Heart left ventricle (tissue), 16 donors: ENCODE data around the gene ETS2. TPM values are rescaled to one million over a fixed set of nuclear protein-coding genes. Genes with fewer than 3 reads are reported as not detected.

Experiments
- ATAC-seq, 4 donors: fragments of 200-7000 bp; cut with Tn5 transposase; one replicate each; pipeline ENCODE4 v1.9.1; 2020 to 2022; ENCODE audit warnings: moderate library complexity in 4 of 4, mild to moderate bottlenecking in 3 of 4, moderate number of reproducible peaks in 1 of 4
- DNase-seq, 5 donors: peaks; one replicate each; pipeline ENCODE4 v3.0.0-alpha.2; 2020
- H3K27ac ChIP-seq, 12 donors: fragments of 200-600 bp; sonication (generic) in 4 of 12; one replicate each; pipeline versions ENCODE4 v1.5.0 to v1.8.0; 2016 to 2022; ENCODE audit warnings: mild to moderate bottlenecking in 2 of 12
- H3K27me3 ChIP-seq, 9 donors: fragments of 200-600 bp; sonication (generic) in 2 of 9; one replicate each; pipeline versions ENCODE4 v1.5.1 to v1.8.0; 2016 to 2022; ENCODE audit warnings: mild to moderate bottlenecking in 3 of 9
- H3K36me3 ChIP-seq, 9 donors: fragments of 200-600 bp; sonication (generic) in 2 of 9; one replicate each; pipeline versions ENCODE4 v1.5.0 to v1.8.0; 2018 to 2022; ENCODE audit warnings: mild to moderate bottlenecking in 2 of 9
- H3K4me1 ChIP-seq, 12 donors: fragments of 200-600 bp; sonication (generic) in 4 of 12; one replicate each; pipeline versions ENCODE4 v1.5.0 to v1.8.0; 2016 to 2022; ENCODE audit warnings: mild to moderate bottlenecking in 3 of 12
- H3K4me3 ChIP-seq, 12 donors: fragments of 200-600 bp; sonication (generic) in 4 of 12; one replicate each; pipeline versions ENCODE4 v1.5.0 to v1.8.0; 2017 to 2022; ENCODE audit warnings: mild to moderate bottlenecking in 9 of 12, moderate library complexity in 4 of 12
- H3K9me3 ChIP-seq, 12 donors: fragments of 200-600 bp; sonication (generic) in 4 of 12; one replicate each; pipeline versions ENCODE4 v1.5.0 to v1.8.0; 2016 to 2022; ENCODE audit warnings: mild to moderate bottlenecking in 1 of 12
- CTCF ChIP-seq, 12 donors: fragments of 200-600 bp; sonication (generic) in 4 of 12; IDR thresholded peaks; one replicate each; pipeline versions ENCODE4 v1.5.0 to v1.8.0; 2018 to 2022; ENCODE audit warnings: antibody characterized with exemption in 12 of 12, mild to moderate bottlenecking in 5 of 12
- POLR2A ChIP-seq, 2 donors: fragments of 450-650 bp; IDR thresholded peaks; one replicate each; pipeline ENCODE4 v1.6.1; 2017; ENCODE audit warnings: antibody characterized with exemption in 2 of 2, mild to moderate bottlenecking in 2 of 2, moderate library complexity in 2 of 2
- WGBS, 4 donors: extraction: QIAGEN DNeasy Blood & Tissue Kit in 2 of 4; methylation state at CpG; one replicate each; pipeline versions ENCODE4 v1.1.5 to v1.1.7; 2013 to 2018; 5-methylcytosine and 5-hydroxymethylcytosine counted together
- intact Hi-C, 10 donors: fragments of 100-400 bp; cut with DNase I; formaldehyde crosslinking; loops; one replicate each; pipeline versions ENCODE4 v1.11.1 to v1.14.2; 2022
- polyA plus RNA-seq, 2 donors: library from polyadenylated mRNA; stranded (reverse); fragments of 200-250 nt; gene quantifications; one replicate each; pipeline ENCODE4 v1.2.3, GENCODE V29; 2013
- total RNA-seq, 9 donors: library from RNA; depleted of rRNA in 2 of 9; stranded (reverse); fragments of >200 nt in 2 of 9; fragmentation: NEBNext Ultra II Directional in 3 of 9; extraction: Animal tissue kit (Norgen Biotek cat#: 25700) in 3 of 9; gene quantifications; one replicate each; pipeline versions ENCODE4 v1.1.0 to v1.2.4, GENCODE V29; 2016 to 2023
- donor health status: ischemic (EF 13 %, LVEDD 7.1; RV severe dilation, severe dysfunction).
- donor health status: healthy with polysubstance abuse.
- donor health status: DM: no; HTN: yes; CAD: no.
- donor health status: DM: no; HTN: no; CAD: no.
- donor health status: ischemic (EF 25% LVEDD 6.9; RV normal size, moderate dysfunction).
- donor health status: ischemic (EF 25% LVEDD 5.7; RV mildly dilated, moderate dysfunction).
- donor health status: healthy.
- donor health status: DM: yes; HTN: yes; CAD: no.
- donor health status: ischemic (EF 35%, LVEDD 5.7; RV mildly dilated, moderate dysfunction).
- donor health status: nonischemic (EF 11% LVEDD 7.7; RV severe dilation, severe dysfunction).
- donor health status: DM: yes; HTN: yes; CAD: no.
- donor health status: PGD.
- donor health status: ischemic (EF 29% LVEDD 5.4; RV normal size, mild dysfunction).
- donor health status: nonischemic (EF 23%, LVEDD 6.1; RV moderate dilation, normal function).

The ETS2 gene
- total and polyA plus RNA-seq, 11 donors: 19.0 to 92.7 (median 41.0) TPM

GRCh38 chr21:38804789-38805327 lies 871 bp upstream of the ETS2 start:
- 12 to 19% (median 16%) methylated on average over 21 to 26 of the region's 26 CpGs for WGBS, 4 donors

GRCh38 chr21:38806153-38806941 lies 618 bp downstream of the ETS2 start:
- peaks cover 0 to 48% (median 18%) of the 10 kb centered on the region in 12 donors for H3K4me1 ChIP-seq
- H3K27me3 ChIP-seq: no peaks in the 10 kb centered on the region
- peak overlapping the region; percentile 87 to 99 (median 98) for H3K27ac ChIP-seq
- TF ChIP-seq CTCF (IDR thresholded peaks at IDR 0.05) (peak in 4 of 12 donors; percentile 8 to 17 (median 12)), POLR2A (IDR thresholded peaks at IDR 0.05) (no peak)
- WGBS, 4 donors: 1 to 2% (median 1%) methylated on average over 36 to 72 of the region's 72 CpGs
- DNase-seq (peak; percentile 44 to 78 (median 54)), ATAC-seq (peak in 2 of 4 donors; percentile 7 to 8)
- intact Hi-C loops: loop anchor here (5.0 to 10.0 kb wide), 17 partner anchors 72 to 321 kb away; no protein-coding TSS in a partner anchor
- H3K9me3 ChIP-seq: no peaks in the 10 kb centered on the region
- H3K36me3 ChIP-seq: peaks cover 0 to 25% (median 18%) of the 10 kb centered on the region in 9 donors
- H3K4me3 ChIP-seq: peak overlapping the region; percentile 67 to 99 (median 94)

More at GRCh38 chr21:38804789-38805327, 871 bp upstream of the ETS2 start:
- peak; percentile 81 to 89 (median 84) for DNase-seq
- peak overlapping the region; percentile 87 to 99 (median 98) for H3K27ac ChIP-seq
- peak; percentile 62 to 79 (median 73) for ATAC-seq
- H3K36me3 ChIP-seq: peaks cover 0 to 11% (median 4%) of the 10 kb centered on the region in 9 donors
- H3K4me1 ChIP-seq: peaks cover 0 to 35% (median 12%) of the 10 kb centered on the region in 12 donors
- H3K9me3 ChIP-seq: no peaks in the 10 kb centered on the region
- peak overlapping the region; percentile 67 to 99 (median 94) for H3K4me3 ChIP-seq
- intact Hi-C loops: loop anchor here (1.0 to 10.0 kb wide), 28 partner anchors 43 to 337 kb away; no protein-coding TSS in a partner anchor
- TF ChIP-seq CTCF (IDR thresholded peaks at IDR 0.05): peak; percentile 44 to 78 (median 62)
- TF ChIP-seq POLR2A (IDR thresholded peaks at IDR 0.05): no peak
- H3K27me3 ChIP-seq: no peaks in the 10 kb centered on the region

GRCh38 chr21:38806942-38807284 lies 1.2 kb downstream of the ETS2 start:
- peak overlapping the region; percentile 67 to 99 (median 94) for H3K4me3 ChIP-seq
- peak overlapping the region; percentile 87 to 99 (median 98) for H3K27ac ChIP-seq
- no peak for DNase-seq
- H3K4me1 ChIP-seq: peaks cover 0 to 54% (median 21%) of the 10 kb centered on the region in 12 donors
- no peak for ATAC-seq
- peaks cover 0 to 31% (median 24%) of the 10 kb centered on the region in 9 donors for H3K36me3 ChIP-seq
- TF ChIP-seq POLR2A (IDR thresholded peaks at IDR 0.05) (no peak), CTCF (IDR thresholded peaks at IDR 0.05) (no peak)
- no peaks in the 10 kb centered on the region for H3K27me3 ChIP-seq
- no peaks in the 10 kb centered on the region for H3K9me3 ChIP-seq
- intact Hi-C loops: loop anchor here (5.0 to 10.0 kb wide), 17 partner anchors 72 to 320 kb away; no protein-coding TSS in a partner anchor
- WGBS, 4 donors: 12 to 20% (median 18%) methylated on average over 9 of the region's 9 CpGs

DNA sequence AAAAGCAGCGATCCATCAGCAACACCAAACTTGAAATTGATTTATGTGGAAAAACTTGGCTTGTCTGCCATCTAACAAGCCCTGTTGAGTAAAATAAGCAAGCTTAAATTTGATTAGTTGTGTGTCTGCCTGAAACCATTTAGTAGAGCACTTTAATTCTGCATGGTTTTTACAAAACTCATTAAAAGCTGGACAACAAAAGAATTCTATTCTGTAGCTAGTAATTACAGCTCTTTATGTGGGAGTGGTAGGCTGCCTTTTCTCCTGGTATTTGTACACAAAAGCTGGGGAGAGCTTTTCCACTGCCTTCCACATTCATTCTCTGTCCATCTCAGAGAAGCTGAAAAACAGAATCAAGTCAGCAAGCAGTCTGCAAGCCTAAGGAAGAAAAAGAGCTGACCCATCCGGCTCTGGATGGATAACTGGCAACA lies 1.7 kb downstream of the ETS2 start:
- WGBS, 4 donors: 29 to 36% (median 34%) methylated on average over 2 of the region's 2 CpGs
- peaks cover 0 to 58% (median 23%) of the 10 kb centered on the region in 12 donors for H3K4me1 ChIP-seq

More for the DNA sequence above, 1.7 kb downstream of the ETS2 start:
- peak overlapping the region; percentile 87 to 99 (median 98) for H3K27ac ChIP-seq
- DNase-seq: no peak
- no peak for TF ChIP-seq POLR2A (IDR thresholded peaks at IDR 0.05)
- TF ChIP-seq CTCF (IDR thresholded peaks at IDR 0.05): no peak
- H3K36me3 ChIP-seq: peaks cover 0 to 37% (median 30%) of the 10 kb centered on the region in 9 donors
- H3K9me3 ChIP-seq: no peaks in the 10 kb centered on the region
- H3K4me3 ChIP-seq: peak overlapping the region; percentile 67 to 99 (median 94)
- intact Hi-C loops: loop anchor here (5.0 to 10.0 kb wide), 17 partner anchors 73 to 320 kb away; no protein-coding TSS in a partner anchor
- H3K27me3 ChIP-seq: no peaks in the 10 kb centered on the region
- ATAC-seq: no peak
